ENCODE data around the gene CEACAM19. TPM values are rescaled to one million over a fixed set of nuclear protein-coding genes. Genes with fewer than 3 reads are reported as not detected.

CEACAM19 gene
- total and polyA plus RNA-seq, 9 donors: 2.2 to 10.0 (median 5.4) TPM

GRCh38 chr19:44685877-44686276 is 14.6 kb downstream of the CEACAM19 start:
- H3K4me1 ChIP-seq (ENCODE audit: insufficient read depth): peaks cover 4% of the 10 kb centered on the region
- TF ChIP-seq EP300 (IDR thresholded peaks at IDR 0.05) (no peak), POLR2A (IDR thresholded peaks at IDR 0.05) (no peak), CTCF (IDR thresholded peaks at IDR 0.05) (no peak)
- 73 to 78% (median 75%) methylated on average over 4 of the region's 4 CpGs for WGBS, 3 donors
- no peak for DNase-seq
- H3K9me3 ChIP-seq: no peaks in the 10 kb centered on the region
- no peaks in the 10 kb centered on the region for H3K36me3 ChIP-seq
- no peak overlapping the region for H3K27ac ChIP-seq
- no peak overlapping the region for H3K4me3 ChIP-seq
- no peaks in the 10 kb centered on the region for H3K27me3 ChIP-seq
- intact Hi-C loops (cut with DNase I): loop anchor here in 3 of 4 donors (5.0 to 10.0 kb wide), 2 partner anchors 86 to 89 kb away; partner anchors contain the start of gene CBLC (in 1 of the 3)

- Histone ChIP-seq H3K4me1 (ENCODE audit: insufficient read depth) (peaks cover 4% of the 10 kb centered on the region), H3K27me3 (no peaks in the 10 kb centered on the region), H3K27ac (no peak overlapping the region), H3K9me3 (no peaks in the 10 kb centered on the region), H3K36me3 (no peaks in the 10 kb centered on the region), H3K4me3 (no peak overlapping the region)
- WGBS, 3 donors: 69 to 71% (median 70%) methylated on average over 4 of the region's 4 CpGs
- intact Hi-C loops (cut with DNase I): loop anchor here in 3 of 4 donors (5.0 to 10.0 kb wide), 2 partner anchors 85 to 88 kb away; partner anchors contain the start of gene CBLC (in 1 of the 3)
- TF ChIP-seq CTCF (IDR thresholded peaks at IDR 0.05) (no peak), POLR2A (IDR thresholded peaks at IDR 0.05) (no peak), EP300 (IDR thresholded peaks at IDR 0.05) (no peak)
- no peak for DNase-seq
Observed at GRCh38 chr19:44686896-44687295, 15.6 kb downstream of the CEACAM19 start.

- WGBS, 3 donors: 84 to 89% (median 84%) methylated on average over 7 of the region's 7 CpGs
- intact Hi-C loops (cut with DNase I): loop anchor here in 3 of 4 donors (5.0 to 10.0 kb wide), 2 partner anchors 84 to 87 kb away; partner anchors contain the start of gene CBLC (in 1 of the 3)
- DNase-seq: no peak
- H3K27me3 ChIP-seq: no peaks in the 10 kb centered on the region
- TF ChIP-seq CTCF (IDR thresholded peaks at IDR 0.05) (no peak), POLR2A (IDR thresholded peaks at IDR 0.05) (no peak), EP300 (IDR thresholded peaks at IDR 0.05) (no peak)
- no peaks in the 10 kb centered on the region for H3K36me3 ChIP-seq
- no peak overlapping the region for H3K27ac ChIP-seq
- H3K4me1 ChIP-seq (ENCODE audit: insufficient read depth): peaks cover 4% of the 10 kb centered on the region
- H3K4me3 ChIP-seq: no peak overlapping the region
- no peaks in the 10 kb centered on the region for H3K9me3 ChIP-seq
Observed at GRCh38 chr19:44687888-44688287, 16.6 kb downstream of the CEACAM19 start.

- 34 to 42% (median 41%) methylated on average over 10 to 11 of the region's 11 CpGs for WGBS, 3 donors
- peaks cover 4% of the 10 kb centered on the region for H3K4me1 ChIP-seq (ENCODE audit: insufficient read depth)
- H3K27me3 ChIP-seq: no peaks in the 10 kb centered on the region
- H3K9me3 ChIP-seq: no peaks in the 10 kb centered on the region
- intact Hi-C loops (cut with DNase I): loop anchor here in 3 of 4 donors (5.0 to 10.0 kb wide), 2 partner anchors 83 to 85 kb away; partner anchors contain the start of gene CBLC (in 1 of the 3)
- H3K27ac ChIP-seq: no peak overlapping the region
- H3K36me3 ChIP-seq: no peaks in the 10 kb centered on the region
- peak; percentile 70 to 86 (median 82) for DNase-seq
- no peak overlapping the region for H3K4me3 ChIP-seq
- TF ChIP-seq POLR2A (IDR thresholded peaks at IDR 0.05) (no peak), EP300 (IDR thresholded peaks at IDR 0.05) (no peak), CTCF (IDR thresholded peaks at IDR 0.05) (peak; percentile 81 to 87 (median 83))
Observed at GRCh38 chr19:44689290-44690130, 18.2 kb downstream of the CEACAM19 start.

Measured in ovary (tissue), 9 donors.